Smooth muscle cell (in vitro differentiated cells): ENCODE data around the gene FARP1. TPM values are rescaled to one million over a fixed set of nuclear protein-coding genes. Genes with fewer than 3 reads are reported as not detected.
A peak's percentile ranks its signal among the peaks of the same experiment; 100 is the strongest.
"Not testable (repeated sequence)": the region's sequence is repeated elsewhere in the genome, so short reads cannot be mapped to it uniquely, and the experiment has no call there.

Source experiments
- DNase-seq: peaks from one replicate; lab custom pipeline; 2025; ENCODE audit not compliant: unreplicated experiment; lab: John Stamatoyannopoulos, UW
- H2AFZ ChIP-seq: fragments of 200-600 bp; sonication (generic); 2 replicates; pipeline ENCODE4 v1.6.0; 2016; ENCODE audit warnings: antibody characterized with exemption, low read depth, mild to moderate bottlenecking
- H3F3A ChIP-seq: fragments of 200-600 bp; sonication (generic); 2 replicates; pipeline ENCODE4 v1.6.0; 2017; ENCODE audit warnings: antibody characterized with exemption, low read depth
- H3K27ac ChIP-seq: fragments of 200-600 bp; sonication (generic); 2 replicates; pipeline ENCODE4 v1.5.1; 2016; ENCODE audit warnings: low read depth, mild to moderate bottlenecking
- H3K27me3 ChIP-seq: fragments of 200-600 bp; sonication (generic); 2 replicates; pipeline ENCODE4 v1.6.1; 2016; ENCODE audit warnings: low read depth, mild to moderate bottlenecking
- H3K36me3 ChIP-seq: fragments of 200-600 bp; sonication (generic); 2 replicates; pipeline ENCODE4 v1.5.1; 2016; ENCODE audit warnings: low read depth
- H3K4me1 ChIP-seq: fragments of 200-600 bp; sonication (generic); 2 replicates; pipeline ENCODE4 v1.5.1; 2016; ENCODE audit warnings: low read depth
- H3K4me2 ChIP-seq: fragments of 200-600 bp; sonication (generic); 2 replicates; pipeline ENCODE4 v1.6.0; 2016; ENCODE audit warnings: mild to moderate bottlenecking
- H3K4me3 ChIP-seq: fragments of 200-600 bp; sonication (generic); 2 replicates; pipeline ENCODE4 v1.5.1; 2016; ENCODE audit warnings: mild to moderate bottlenecking
- H3K79me2 ChIP-seq: fragments of 200-600 bp; sonication (generic); 2 replicates; pipeline ENCODE4 v1.6.0; 2016; ENCODE audit warnings: low read depth, mild to moderate bottlenecking
- H3K9ac ChIP-seq: fragments of 200-600 bp; sonication (generic); 2 replicates; pipeline ENCODE4 v1.6.0; 2016; ENCODE audit warnings: low read depth
- H3K9me3 ChIP-seq: fragments of 200-600 bp; sonication (generic); replicated peaks from 2 replicates; pipeline ENCODE4 v1.5.1; 2016; ENCODE audit warnings: low read depth
- H4K20me1 ChIP-seq: fragments of 200-600 bp; sonication (generic); 2 replicates; pipeline ENCODE4 v1.6.0; 2016; ENCODE audit warnings: low read depth
- WGBS: methylation state at CpG from one replicate; pipeline ENCODE4 v1.1.7; 2016; ENCODE audit warnings: low lambda C conversion rate; 5-methylcytosine and 5-hydroxymethylcytosine counted together
- polyA plus RNA-seq: library from polyadenylated mRNA; unstranded; fragments of >200 nt; fragmentation: Nextera tagmentation; extraction: Ambion mirVana; gene quantifications from 2 replicates; pipeline ENCODE4 v1.2.1, GENCODE V29; 2016
- total RNA-seq: library from RNA; depleted of rRNA; stranded (reverse); fragments of >200 nt; gene quantifications from 2 replicates; pipeline ENCODE4 v1.2.3, GENCODE V29; 2014
- TF ChIP-seq, protein P1 (sequence below): fragments of 200-600 bp; sonication (generic); IDR thresholded peaks from 2 replicates; pipeline ENCODE4 v1.5.1; 2017; ENCODE audit warnings: borderline replicate concordance, mild to moderate bottlenecking, antibody characterized with exemption; ENCODE audit not compliant: insufficient read depth, poor library complexity, severe bottlenecking

The FARP1 gene
- total and polyA plus RNA-seq, 2 experiments from 2014 or later: 59.4 to 104 TPM

DNA sequence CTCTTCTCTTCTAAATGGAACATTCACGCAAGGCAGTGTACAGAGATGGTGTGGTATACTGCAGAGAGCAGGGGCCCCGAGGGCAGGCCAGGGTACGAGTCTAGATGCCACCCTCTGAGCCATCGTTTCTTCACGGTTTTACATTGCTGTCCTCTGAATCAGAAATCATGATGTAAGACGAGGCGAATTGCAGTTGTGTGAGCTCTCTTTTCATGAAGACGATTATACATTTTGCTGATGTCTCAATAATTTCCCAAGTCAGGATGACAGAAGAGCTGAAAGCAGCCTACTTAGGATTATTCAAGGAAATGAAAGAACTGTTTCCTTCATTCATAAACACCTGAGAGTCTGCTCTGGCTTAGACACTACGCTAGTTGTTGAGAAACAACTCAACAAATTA, 127.9 kb downstream of the FARP1 start:
- Histone ChIP-seq H4K20me1 (no peaks in the 10 kb centered on the region), H3K79me2 (peaks cover 55% of the 10 kb centered on the region)

DNA sequence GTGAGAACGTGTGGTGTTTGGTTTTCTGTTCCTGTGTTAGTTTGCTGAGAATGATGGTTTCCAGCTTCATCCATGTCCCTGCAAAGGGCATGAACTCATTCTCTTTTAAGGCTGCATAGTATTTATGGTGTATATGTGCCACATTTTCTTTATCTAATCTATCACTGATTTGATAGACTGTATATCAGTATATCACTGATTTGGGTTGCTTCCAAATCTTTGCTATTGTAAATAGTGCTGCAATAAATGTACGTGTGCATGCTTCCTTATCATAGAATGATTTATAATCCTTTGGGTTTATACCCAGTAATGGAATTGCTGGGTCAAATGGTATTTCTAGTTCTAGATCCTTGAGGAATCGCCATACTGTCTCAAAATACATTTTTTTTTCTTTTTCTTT, 128.8 kb downstream of the FARP1 start:
- H3K27me3 ChIP-seq, H3K9ac ChIP-seq, H3K27ac ChIP-seq, DNase-seq, H3K36me3 ChIP-seq, H3K4me3 ChIP-seq, H3K9me3 ChIP-seq, H4K20me1 ChIP-seq, H3K4me2 ChIP-seq, H2AFZ ChIP-seq: not testable (repeated sequence)
- Histone ChIP-seq H3K4me1 (peaks cover 50% of the 10 kb centered on the region), H3K79me2 (peaks cover 52% of the 10 kb centered on the region), H3F3A (peaks cover 25% of the 10 kb centered on the region)
- 65% methylated on average over 3 of the region's 3 CpGs for WGBS

More for the DNA sequence above, 127.9 kb downstream of the FARP1 start:
- Histone ChIP-seq H2AFZ (no peak overlapping the region), H3K27ac (no peak overlapping the region), H3K9ac (no peak overlapping the region), H3K27me3 (no peaks in the 10 kb centered on the region), H3F3A (peaks cover 23% of the 10 kb centered on the region), H3K4me1 (peaks cover 45% of the 10 kb centered on the region), H3K4me3 (no peak overlapping the region), H3K36me3 (no peaks in the 10 kb centered on the region), H3K9me3 (no peaks in the 10 kb centered on the region), H3K4me2 (no peak overlapping the region)
- TF ChIP-seq, protein P1, sequence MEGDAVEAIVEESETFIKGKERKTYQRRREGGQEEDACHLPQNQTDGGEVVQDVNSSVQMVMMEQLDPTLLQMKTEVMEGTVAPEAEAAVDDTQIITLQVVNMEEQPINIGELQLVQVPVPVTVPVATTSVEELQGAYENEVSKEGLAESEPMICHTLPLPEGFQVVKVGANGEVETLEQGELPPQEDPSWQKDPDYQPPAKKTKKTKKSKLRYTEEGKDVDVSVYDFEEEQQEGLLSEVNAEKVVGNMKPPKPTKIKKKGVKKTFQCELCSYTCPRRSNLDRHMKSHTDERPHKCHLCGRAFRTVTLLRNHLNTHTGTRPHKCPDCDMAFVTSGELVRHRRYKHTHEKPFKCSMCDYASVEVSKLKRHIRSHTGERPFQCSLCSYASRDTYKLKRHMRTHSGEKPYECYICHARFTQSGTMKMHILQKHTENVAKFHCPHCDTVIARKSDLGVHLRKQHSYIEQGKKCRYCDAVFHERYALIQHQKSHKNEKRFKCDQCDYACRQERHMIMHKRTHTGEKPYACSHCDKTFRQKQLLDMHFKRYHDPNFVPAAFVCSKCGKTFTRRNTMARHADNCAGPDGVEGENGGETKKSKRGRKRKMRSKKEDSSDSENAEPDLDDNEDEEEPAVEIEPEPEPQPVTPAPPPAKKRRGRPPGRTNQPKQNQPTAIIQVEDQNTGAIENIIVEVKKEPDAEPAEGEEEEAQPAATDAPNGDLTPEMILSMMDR: no peak
- 76% methylated on average over 9 of the region's 9 CpGs for WGBS
- DNase-seq: no peak

DNA sequence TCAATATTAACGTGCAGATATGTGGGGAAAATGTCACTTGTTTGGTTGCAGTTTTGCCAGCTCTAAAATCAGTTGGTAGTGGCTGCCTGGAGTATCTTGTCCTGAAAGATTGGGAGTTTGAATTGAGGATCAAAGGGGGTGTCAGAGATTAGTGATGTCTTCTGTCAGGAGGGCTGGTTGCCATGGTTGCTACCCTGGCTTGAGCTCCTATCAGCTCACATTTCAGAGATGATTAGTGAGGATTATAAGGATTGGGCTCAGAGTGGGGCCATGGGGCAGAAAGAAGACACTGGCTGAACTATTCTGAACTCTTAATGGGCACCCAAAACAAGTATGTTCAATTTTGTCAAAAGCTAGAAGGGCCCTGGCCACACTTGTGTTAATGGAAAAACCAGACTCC, 129.7 kb downstream of the FARP1 start:
- H3K27ac ChIP-seq: peak overlapping the region; percentile 85
- peak overlapping the region; percentile 24 for H3K4me2 ChIP-seq
- H3K36me3 ChIP-seq: no peaks in the 10 kb centered on the region
- H3K9me3 ChIP-seq: no peaks in the 10 kb centered on the region
- H4K20me1 ChIP-seq: no peaks in the 10 kb centered on the region
- peaks cover 25% of the 10 kb centered on the region for H3F3A ChIP-seq
- no peak overlapping the region for H3K9ac ChIP-seq
- no peak overlapping the region for H3K4me3 ChIP-seq
- H3K79me2 ChIP-seq: peaks cover 61% of the 10 kb centered on the region
- 18% methylated on average over 1 of the region's 1 CpG for WGBS
- TF ChIP-seq, protein P1: no peak
- H2AFZ ChIP-seq: no peak overlapping the region
- no peaks in the 10 kb centered on the region for H3K27me3 ChIP-seq
- DNase-seq: no peak
- H3K4me1 ChIP-seq: peaks cover 55% of the 10 kb centered on the region

DNA sequence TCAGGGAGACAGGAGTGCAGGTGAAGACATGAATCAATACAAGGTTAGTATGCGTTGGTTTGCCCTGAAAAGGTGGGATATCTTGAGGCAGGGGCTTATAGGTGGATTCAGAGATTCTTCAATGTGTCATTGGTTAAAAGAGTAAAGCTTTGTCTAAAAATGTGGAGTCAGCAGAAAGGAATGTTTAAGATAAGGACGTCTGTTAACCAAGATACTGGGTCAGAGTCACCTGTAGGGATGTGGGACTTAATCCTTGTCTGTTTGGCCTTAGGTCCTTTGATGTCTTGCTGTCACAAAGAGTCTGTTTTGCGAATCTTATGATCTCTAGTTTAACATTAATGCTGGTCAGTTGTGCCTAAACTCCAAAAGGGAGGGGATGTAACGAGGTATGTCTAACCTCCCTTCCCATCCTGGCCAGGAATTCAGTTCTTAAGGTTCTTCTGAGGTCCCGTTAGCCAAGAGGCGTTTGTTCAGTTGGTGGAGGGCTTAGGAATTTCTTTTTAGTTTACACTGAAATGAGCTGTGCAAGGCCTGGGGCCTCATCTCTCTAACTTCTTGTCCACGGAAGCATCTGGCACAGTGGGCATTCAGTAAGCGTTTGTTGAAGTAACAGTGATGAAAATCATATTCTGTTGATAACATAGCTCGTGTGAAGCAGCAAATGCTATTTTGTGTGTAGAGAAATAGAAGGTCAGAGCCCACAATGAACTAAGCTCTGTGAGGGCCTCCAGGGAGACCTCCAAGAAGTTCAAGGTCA, 130.4 kb downstream of the FARP1 start:
- H3K9ac ChIP-seq: no peak overlapping the region
- peaks cover 64% of the 10 kb centered on the region for H3K79me2 ChIP-seq
- H2AFZ ChIP-seq: peak overlapping the region; percentile 16
- 53% methylated on average over 9 of the region's 9 CpGs for WGBS
- H3K4me1 ChIP-seq: peaks cover 56% of the 10 kb centered on the region
- H3K4me3 ChIP-seq: no peak overlapping the region
- no peaks in the 10 kb centered on the region for H4K20me1 ChIP-seq
- no peak for DNase-seq
- TF ChIP-seq, protein P1: no peak
- peaks cover 25% of the 10 kb centered on the region for H3F3A ChIP-seq
- peak overlapping the region; percentile 85 for H3K27ac ChIP-seq
- H3K27me3 ChIP-seq: no peaks in the 10 kb centered on the region
- H3K4me2 ChIP-seq: peak overlapping the region; percentile 85
- no peaks in the 10 kb centered on the region for H3K9me3 ChIP-seq
- no peaks in the 10 kb centered on the region for H3K36me3 ChIP-seq
